GM19023 (cell line): ENCODE measurements around the gene FILIP1L.

ENCODE experiments used
- ATAC-seq: cut with Tn5 transposase; IDR thresholded peaks from one replicate; pipeline ENCODE4 v1.9.1; 2021; ENCODE audit warnings: mild to moderate bottlenecking, moderate library complexity; ENCODE audit not compliant: unreplicated experiment

The FILIP1L gene

GRCh38 chr3:99900248-99900647 lies 214.1 kb downstream of the FILIP1L start:
- no peak for ATAC-seq

GRCh38 chr3:99899603-99900002 lies 214.7 kb downstream of the FILIP1L start:
- ATAC-seq = no peak

- ATAC-seq = no peak
Measured at GRCh38 chr3:99896482-99896881, 217.8 kb downstream of the FILIP1L start.

GRCh38 chr3:99895703-99896441 lies 218.4 kb downstream of the FILIP1L start:
- no peak for ATAC-seq

DNA sequence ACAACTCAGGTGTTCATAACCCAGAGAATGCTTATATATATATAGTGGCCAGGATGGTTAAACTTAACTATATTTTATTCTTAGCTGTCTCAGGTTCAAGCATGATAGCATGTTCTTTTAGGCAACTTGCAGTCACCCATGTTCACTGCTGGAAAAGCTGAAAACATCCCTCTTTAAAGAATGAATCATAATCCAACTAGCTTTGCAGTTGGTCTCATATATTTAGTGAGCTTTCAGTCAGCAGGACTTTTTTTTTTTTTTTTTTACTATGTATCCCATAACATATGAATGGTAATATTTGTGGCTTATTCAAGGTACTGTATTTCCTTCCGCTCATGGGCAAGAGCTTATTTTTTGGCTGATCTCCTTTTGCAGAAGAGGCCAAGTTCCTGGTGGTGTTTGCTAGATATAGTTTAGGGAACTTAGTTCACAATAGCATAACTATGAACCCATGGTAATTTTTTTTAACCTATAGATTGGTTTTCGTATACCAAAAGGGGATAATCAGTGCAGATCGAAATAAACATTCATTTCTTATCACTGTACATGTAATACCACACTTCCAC lies 219.1 kb downstream of the FILIP1L start:
- no peak for ATAC-seq

- no peak for ATAC-seq
Measured at GRCh38 chr3:99892332-99892731, 222.0 kb downstream of the FILIP1L start.

DNA sequence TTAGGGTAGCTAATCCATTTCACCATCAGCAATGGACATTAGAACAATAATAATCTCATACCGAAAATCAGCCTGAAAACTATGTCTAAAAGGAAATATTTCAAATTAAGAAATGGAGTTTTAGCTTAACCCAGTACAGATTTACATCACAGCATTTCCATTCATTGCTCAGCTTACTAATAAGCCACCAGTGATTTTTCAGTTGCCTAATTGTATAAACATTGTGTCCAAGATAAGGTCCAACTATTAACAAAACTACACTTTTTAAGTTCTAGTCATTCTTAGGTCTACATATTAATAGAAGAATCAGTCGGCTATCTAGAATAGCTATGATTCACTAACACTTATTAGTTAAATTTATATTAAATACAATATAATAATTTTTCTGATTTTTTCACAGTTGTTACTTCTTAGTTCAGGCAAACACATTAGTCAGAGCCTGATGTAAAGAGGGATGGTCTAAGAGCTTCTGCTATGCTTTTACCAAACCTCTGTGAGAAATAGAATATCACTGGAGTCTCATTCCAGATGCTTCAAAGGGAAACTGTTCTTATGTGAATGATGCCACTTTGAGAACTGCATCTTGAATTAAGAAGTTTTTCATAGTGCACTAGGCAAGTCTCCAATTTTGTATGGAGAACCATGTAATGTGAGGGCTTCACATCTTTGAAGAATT lies 222.6 kb downstream of the FILIP1L start:
- no peak for ATAC-seq

DNA sequence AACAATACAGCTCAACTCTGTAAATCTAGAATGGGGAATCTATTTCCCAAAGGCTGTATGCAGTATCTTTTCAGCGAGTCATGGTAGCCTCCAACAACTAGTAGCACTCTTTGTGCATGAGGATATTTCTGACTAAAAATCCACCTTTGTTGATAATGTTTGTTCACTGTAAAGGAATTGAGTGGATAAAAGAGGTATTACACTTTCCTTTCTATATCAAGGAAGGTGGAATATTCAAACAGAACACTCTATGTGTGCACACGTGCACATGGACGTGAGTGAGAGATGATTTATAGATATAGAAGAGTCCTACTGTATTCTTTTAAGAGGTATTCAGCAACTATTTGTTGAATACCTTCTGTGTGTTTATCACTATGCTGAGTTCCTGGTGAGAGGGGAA lies 228.4 kb downstream of the FILIP1L start:
- ATAC-seq = no peak

DNA sequence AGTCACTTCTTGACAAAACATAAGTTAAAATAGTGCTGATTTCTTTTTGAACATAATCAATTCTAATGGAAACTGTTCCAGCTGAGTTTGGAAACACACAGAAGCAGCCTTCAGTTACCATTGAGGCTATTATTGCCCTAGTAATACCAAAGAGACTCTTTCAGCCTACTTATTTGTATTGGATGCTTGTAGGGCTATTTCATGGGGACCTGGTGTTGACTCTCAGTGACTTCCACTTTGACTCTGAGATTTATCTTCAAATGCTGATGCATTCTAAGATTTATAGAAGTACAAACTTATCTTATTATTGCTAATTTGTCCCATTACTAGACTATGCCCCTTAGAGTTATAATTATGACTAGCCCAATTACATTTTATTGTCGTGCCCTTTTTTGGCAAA lies 229.2 kb downstream of the FILIP1L start:
- ATAC-seq = no peak

GRCh38 chr3:99884484-99884883 lies 229.8 kb downstream of the FILIP1L start:
- no peak for ATAC-seq

DNA sequence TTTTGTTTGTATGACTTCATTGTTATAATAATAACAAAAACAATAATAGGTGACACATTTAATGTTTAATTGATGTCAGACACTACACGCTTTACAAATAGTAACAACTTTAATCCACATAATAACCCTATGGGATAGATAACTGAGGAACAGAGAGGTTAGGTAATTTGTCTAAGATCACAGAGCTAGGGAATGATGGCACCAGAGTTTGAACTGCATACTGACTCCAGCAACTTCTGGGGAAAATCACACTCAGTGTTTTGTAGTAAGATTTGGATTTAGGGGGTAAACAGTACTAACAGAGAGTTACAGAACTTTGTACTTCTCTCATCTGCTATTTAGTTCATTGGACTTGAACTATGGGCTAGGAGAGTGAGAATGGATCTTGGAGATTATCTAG lies 230.6 kb downstream of the FILIP1L start:
- ATAC-seq = no peak

- no peak for ATAC-seq
Measured at GRCh38 chr3:99883138-99883461, 231.2 kb downstream of the FILIP1L start.

DNA sequence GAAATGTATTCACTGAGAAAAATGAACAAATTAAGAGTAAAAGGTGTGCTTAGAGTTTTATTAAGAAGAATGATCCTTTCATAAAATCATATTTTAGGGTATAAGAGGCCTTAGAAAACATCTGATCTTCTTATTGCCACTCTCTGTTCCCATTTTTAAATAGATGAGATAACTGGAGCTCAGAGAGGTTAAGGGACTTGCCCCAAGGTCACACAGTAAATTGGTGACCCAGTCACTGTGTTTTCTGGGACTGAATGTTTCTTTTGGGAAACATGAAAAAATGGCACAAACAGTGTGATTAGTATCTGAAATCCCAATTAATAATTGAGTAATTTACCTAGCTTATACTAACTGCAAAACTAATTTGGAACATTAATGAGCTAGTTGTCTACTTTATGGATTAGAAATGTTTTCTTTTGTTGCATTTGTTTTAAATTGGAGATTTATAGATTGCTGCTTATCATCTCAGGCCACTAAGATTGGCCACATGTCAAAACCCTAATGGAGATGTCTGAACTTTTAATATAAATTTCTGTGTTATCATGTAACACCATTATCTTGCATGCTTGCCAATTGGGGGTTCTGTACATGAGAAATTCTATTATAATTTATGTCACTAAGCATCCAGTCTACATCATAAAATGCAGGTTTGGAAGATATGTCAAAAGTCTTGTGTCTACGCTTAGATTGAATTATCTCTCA lies 231.7 kb downstream of the FILIP1L start:
- no peak for ATAC-seq

GRCh38 chr3:99881121-99881524 lies 233.2 kb downstream of the FILIP1L start:
- no peak for ATAC-seq

GRCh38 chr3:99879275-99879674 lies 235.0 kb downstream of the FILIP1L start:
- ATAC-seq = no peak

- ATAC-seq = no peak
Measured at GRCh38 chr3:99878005-99878404, 236.3 kb downstream of the FILIP1L start.

DNA sequence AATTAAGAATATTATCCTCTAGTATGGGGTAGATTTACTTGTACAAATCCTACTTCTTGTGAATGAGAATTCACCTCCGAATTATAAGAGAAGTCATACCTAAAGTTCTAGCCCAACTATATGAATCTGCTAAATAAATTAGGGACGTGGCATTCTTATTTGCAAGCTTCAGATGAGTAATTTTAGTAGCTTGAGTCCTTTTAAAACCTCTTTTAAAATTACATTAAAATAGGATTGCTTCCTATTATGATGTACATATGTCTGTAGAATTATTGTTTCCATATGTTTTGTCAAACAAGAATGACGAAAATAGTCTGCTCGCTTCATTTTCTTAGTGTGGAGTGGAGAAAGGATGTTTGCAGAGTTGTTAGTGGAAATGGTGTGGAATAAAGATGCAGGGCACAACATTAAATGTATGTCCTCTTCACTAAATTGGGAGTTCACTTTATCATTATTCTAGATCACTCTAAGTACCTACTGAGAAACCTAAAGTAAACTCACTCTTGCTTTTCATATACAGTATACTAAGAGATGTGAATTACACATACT lies 237.2 kb downstream of the FILIP1L start:
- no peak for ATAC-seq

GRCh38 chr3:99875929-99876841 lies 238.1 kb downstream of the FILIP1L start:
- ATAC-seq = peak; percentile 94

- no peak for ATAC-seq
Measured at GRCh38 chr3:99875581-99875928, 238.7 kb downstream of the FILIP1L start.

- no peak for ATAC-seq
Measured at GRCh38 chr3:99874237-99875002, 239.9 kb downstream of the FILIP1L start.
